ENCODE data around the gene TANK. TPM values are rescaled to one million over a fixed set of nuclear protein-coding genes. Genes with fewer than 3 reads are reported as not detected.

Gene TANK
- total RNA-seq, 1 experiment from 2014 or later = 52.5 TPM

Other genes with a start within 250 kb of the TANK start
- 118 TPM for gene PSMD14, start 148.0 kb downstream of the TANK start, total RNA-seq (2021; ENCODE audit: unreplicated experiment)

Data from HCT116 (cell line).